H9 (cell line): Measurements from ENCODE around the gene SKIC2. TPM values are rescaled to one million over a fixed set of nuclear protein-coding genes. Genes with fewer than 3 reads are reported as not detected.

Experiments
- DNase-seq: peaks from one replicate; pipeline ENCODE4 v3.0.0-alpha.2; 2017
- H2AFZ ChIP-seq: one replicate; pipeline ENCODE4 v1.6.1; 2013; ENCODE audit warnings: mild to moderate bottlenecking, low read length, control low read depth, moderate library complexity
- H2AK5ac ChIP-seq: 2 replicates; pipeline ENCODE4 v1.6.1; 2013; ENCODE audit warnings: low read length, control low read depth, mixed read lengths; ENCODE audit not compliant: insufficient read length
- H2BK120ac ChIP-seq: one replicate; pipeline ENCODE4 v1.6.1; 2013; ENCODE audit warnings: low read depth, mild to moderate bottlenecking, low read length, control low read depth, inconsistent platforms; ENCODE audit not compliant: poor library complexity, severe bottlenecking
- H2BK12ac ChIP-seq: 2 replicates; pipeline ENCODE4 v1.6.1; 2013; ENCODE audit warnings: low read length, control low read depth, mixed read lengths, low read depth; ENCODE audit not compliant: insufficient read length
- H2BK15ac ChIP-seq: 2 replicates; pipeline ENCODE4 v1.6.1; 2013; ENCODE audit warnings: low read depth, low read length, control low read depth
- H2BK20ac ChIP-seq: one replicate; pipeline ENCODE4 v1.6.1; 2013; ENCODE audit warnings: low read depth, mild to moderate bottlenecking, low read length, control low read depth, inconsistent platforms; ENCODE audit not compliant: poor library complexity, severe bottlenecking
- H2BK5ac ChIP-seq: 2 replicates; pipeline ENCODE4 v1.6.1; 2013; ENCODE audit warnings: low read length, control low read depth, mixed read lengths; ENCODE audit not compliant: insufficient read length
- H3K14ac ChIP-seq: 2 replicates; pipeline ENCODE4 v1.6.1; 2013; ENCODE audit warnings: low read length, control low read depth; ENCODE audit not compliant: insufficient read depth
- H3K18ac ChIP-seq: 2 replicates; pipeline ENCODE4 v1.6.1; 2013; ENCODE audit warnings: low read depth, mild to moderate bottlenecking, mixed read lengths, low read length, control low read depth; ENCODE audit not compliant: insufficient read length
- H3K23ac ChIP-seq: 2 replicates; pipeline ENCODE4 v1.6.1; 2013; ENCODE audit warnings: low read length, control low read depth, mixed read lengths, low read depth; ENCODE audit not compliant: insufficient read length
- H3K23me2 ChIP-seq: 2 replicates; pipeline ENCODE4 v1.6.1; 2013; ENCODE audit warnings: low read depth, mild to moderate bottlenecking, mixed read lengths, low read length, control low read depth; ENCODE audit not compliant: insufficient read length, poor library complexity, severe bottlenecking
- H3K27ac ChIP-seq: 2 replicates; pipeline ENCODE4 v1.5.1; 2013; ENCODE audit warnings: low read length, control low read depth, mixed read lengths, low read depth; ENCODE audit not compliant: insufficient read length
- H3K27me3 ChIP-seq: 2 replicates; pipeline ENCODE4 v1.6.1; 2013; ENCODE audit warnings: low read length, control low read depth, inconsistent platforms; ENCODE audit not compliant: insufficient read depth
- H3K4ac ChIP-seq: 2 replicates; pipeline ENCODE4 v1.6.1; 2013; ENCODE audit warnings: low read depth, mild to moderate bottlenecking, control low read depth, inconsistent platforms, low read length, moderate library complexity
- H3K4me1 ChIP-seq: 2 replicates; pipeline ENCODE4 v1.6.1; 2013; ENCODE audit warnings: low read length, control low read depth, inconsistent platforms; ENCODE audit not compliant: insufficient read depth
- H3K4me2 ChIP-seq: 2 replicates; pipeline ENCODE4 v1.6.1; 2013; ENCODE audit warnings: low read length, control low read depth, mixed read lengths; ENCODE audit not compliant: insufficient read length, insufficient read depth
- H3K56ac ChIP-seq: 2 replicates; pipeline ENCODE4 v1.6.1; 2013; ENCODE audit warnings: low read depth, mild to moderate bottlenecking, mixed read lengths, low read length, control low read depth; ENCODE audit not compliant: insufficient read length
- H3K79me1 ChIP-seq: 2 replicates; pipeline ENCODE4 v1.6.1; 2013; ENCODE audit warnings: low read depth, mild to moderate bottlenecking, moderate library complexity, low read length, control low read depth, inconsistent platforms; ENCODE audit not compliant: insufficient read depth, poor library complexity, severe bottlenecking
- H3K79me2 ChIP-seq: 2 replicates; pipeline ENCODE4 v1.6.1; 2013; ENCODE audit warnings: low read length, control low read depth, inconsistent platforms; ENCODE audit not compliant: insufficient read depth
- H3K9ac ChIP-seq: 2 replicates; pipeline ENCODE4 v1.6.1; 2013; ENCODE audit warnings: low read length, control low read depth, mixed read lengths; ENCODE audit not compliant: insufficient read length; ENCODE audit errors: extremely low read depth
- H3K9me3 ChIP-seq: one replicate; pipeline ENCODE4 v1.6.1; 2013; ENCODE audit warnings: low read depth, low read length, inconsistent platforms; ENCODE audit not compliant: control insufficient read depth
- H3T11ph ChIP-seq: one replicate; pipeline ENCODE4 v1.6.1; 2013; ENCODE audit warnings: mild to moderate bottlenecking, low read length, control low read depth, inconsistent platforms
- H4K20me1 ChIP-seq: one replicate; pipeline ENCODE4 v1.6.1; 2013; ENCODE audit not compliant: control insufficient read depth, insufficient read length, insufficient read depth
- H4K5ac ChIP-seq: 2 replicates; pipeline ENCODE4 v1.6.1; 2013; ENCODE audit warnings: low read depth, mild to moderate bottlenecking, mixed read lengths, low read length, control low read depth; ENCODE audit not compliant: insufficient read length
- H4K8ac ChIP-seq: replicated peaks from 2 replicates; pipeline ENCODE4 v1.6.1; 2013; ENCODE audit warnings: low read length, control low read depth, mixed read lengths, low read depth; ENCODE audit not compliant: insufficient read length
- H4K91ac ChIP-seq: 2 replicates; pipeline ENCODE4 v1.6.1; 2013; ENCODE audit warnings: low read depth, mild to moderate bottlenecking, moderate library complexity, mixed read lengths, low read length, control low read depth; ENCODE audit not compliant: insufficient read length
- H3K27ac Mint-ChIP-seq, 3 experiments: 2 replicates in 2 of 3; 3 replicates in 1 of 3; pipeline ENCODE4 v1.8.0; 2020 to 2021; ENCODE audit warnings: mixed read lengths in 3 of 3, mild to moderate bottlenecking in 1 of 3, moderate library complexity in 1 of 3
- H3K27me3 Mint-ChIP-seq: 2 replicates; pipeline ENCODE4 v1.8.0; 2021; ENCODE audit warnings: low read depth, mild to moderate bottlenecking, moderate library complexity, mixed read lengths
- H3K36me3 Mint-ChIP-seq, 3 experiments: 2 replicates in 2 of 3; 3 replicates in 1 of 3; pipeline ENCODE4 v1.8.0; 2020 to 2021; ENCODE audit warnings: low read depth in 3 of 3, mixed read lengths in 3 of 3; ENCODE audit not compliant: insufficient read depth in 1 of 3
- H3K4me1 Mint-ChIP-seq, 2 experiments: 2 replicates each; pipeline ENCODE4 v1.8.0; 2020; ENCODE audit warnings: mixed read lengths in 2 of 2
- H3K4me3 Mint-ChIP-seq, 2 experiments: 2 replicates in 1 of 2; 3 replicates in 1 of 2; pipeline ENCODE4 v1.8.0; 2020 to 2021; ENCODE audit warnings: mild to moderate bottlenecking in 2 of 2, mixed read lengths in 2 of 2, moderate library complexity in 1 of 2
- H3K9me3 Mint-ChIP-seq, 2 experiments: 2 replicates in 1 of 2; 3 replicates in 1 of 2; pipeline ENCODE4 v1.8.0; 2020; ENCODE audit warnings: mild to moderate bottlenecking in 2 of 2, mixed read lengths in 2 of 2, moderate library complexity in 1 of 2
- WGBS: extraction: QIAGEN DNeasy Blood & Tissue Kit; methylation state at CpG from one replicate; pipeline ENCODE4 v1.1.7; 2013; ENCODE audit warnings: missing lambda C conversion rate, low lambda C conversion rate, mixed read lengths; ENCODE audit not compliant: insufficient read length; ENCODE audit errors: extremely low coverage; 5-methylcytosine and 5-hydroxymethylcytosine counted together
- total RNA-seq: library from RNA; stranded (reverse); gene quantifications from 2 replicates; pipeline ENCODE4 v1.2.1, GENCODE V29; 2021
- TF ChIP-seq, protein P1 (sequence below): fragments of 200-600 bp; sonication (generic); conservative IDR thresholded peaks from 3 replicates; pipeline ENCODE4 v1.8.0; 2021; ENCODE audit warnings: antibody characterized with exemption, mild to moderate bottlenecking

Gene SKIC2
- total RNA-seq, 1 experiment from 2014 or later = 86.2 TPM

DNA sequence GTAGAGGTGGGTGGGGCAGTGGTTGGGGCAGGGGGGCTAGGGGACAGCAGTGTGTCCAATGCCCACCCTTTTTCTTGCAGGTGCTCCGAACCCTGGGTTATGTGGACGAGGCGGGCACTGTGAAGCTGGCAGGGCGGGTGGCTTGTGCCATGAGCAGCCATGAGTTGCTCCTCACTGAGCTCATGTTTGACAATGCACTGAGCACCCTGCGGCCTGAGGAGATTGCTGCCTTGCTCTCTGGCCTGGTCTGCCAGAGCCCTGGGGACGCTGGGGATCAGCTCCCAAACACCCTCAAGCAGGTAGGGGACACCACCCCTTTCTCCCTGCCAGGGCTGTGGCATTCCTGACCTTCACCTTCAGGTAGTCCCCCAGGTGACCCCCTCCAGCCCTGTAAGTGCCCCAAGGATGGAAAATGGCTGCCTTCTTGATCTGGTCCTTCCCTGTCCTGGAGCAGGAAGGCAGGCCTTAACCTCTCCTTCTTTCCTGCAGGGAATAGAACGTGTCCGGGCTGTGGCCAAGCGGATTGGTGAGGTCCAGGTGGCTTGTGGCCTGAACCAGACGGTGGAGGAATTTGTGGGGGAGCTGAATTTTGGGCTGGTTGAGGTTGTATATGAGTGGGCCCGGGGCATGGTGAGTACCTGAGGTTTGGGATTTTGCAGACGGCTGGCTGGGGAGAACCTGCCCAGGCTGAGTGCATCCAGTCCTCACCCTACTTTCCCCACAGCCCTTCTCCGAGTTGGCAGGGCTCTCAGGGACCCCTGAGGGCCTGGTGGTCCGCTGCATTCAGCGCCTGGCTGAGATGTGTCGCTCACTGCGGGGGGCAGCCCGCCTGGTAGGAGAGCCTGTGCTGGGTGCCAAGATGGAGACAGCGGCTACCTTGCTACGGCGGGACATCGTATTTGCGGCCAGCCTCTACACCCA, 10.1 kb downstream of the SKIC2 start:
- H3K18ac ChIP-seq = no peak overlapping the region
- no peaks in the 10 kb centered on the region for H3K27me3 ChIP-seq
- H3K14ac ChIP-seq = no peak overlapping the region
- no peak overlapping the region for H3K27ac ChIP-seq
- H3K4me1 ChIP-seq = peaks cover 3% of the 10 kb centered on the region; the same call in 1 of the 2 replicates
- no peaks in the 10 kb centered on the region for H3K79me1 ChIP-seq
- H4K91ac ChIP-seq = no peak overlapping the region
- no peak overlapping the region; a peak in 1 of 5 replicates for H3K4me3 Mint-ChIP-seq
- no peak overlapping the region for H2BK5ac ChIP-seq
- no peaks in the 10 kb centered on the region for H3K9me3 ChIP-seq
- TF ChIP-seq, protein P1, sequence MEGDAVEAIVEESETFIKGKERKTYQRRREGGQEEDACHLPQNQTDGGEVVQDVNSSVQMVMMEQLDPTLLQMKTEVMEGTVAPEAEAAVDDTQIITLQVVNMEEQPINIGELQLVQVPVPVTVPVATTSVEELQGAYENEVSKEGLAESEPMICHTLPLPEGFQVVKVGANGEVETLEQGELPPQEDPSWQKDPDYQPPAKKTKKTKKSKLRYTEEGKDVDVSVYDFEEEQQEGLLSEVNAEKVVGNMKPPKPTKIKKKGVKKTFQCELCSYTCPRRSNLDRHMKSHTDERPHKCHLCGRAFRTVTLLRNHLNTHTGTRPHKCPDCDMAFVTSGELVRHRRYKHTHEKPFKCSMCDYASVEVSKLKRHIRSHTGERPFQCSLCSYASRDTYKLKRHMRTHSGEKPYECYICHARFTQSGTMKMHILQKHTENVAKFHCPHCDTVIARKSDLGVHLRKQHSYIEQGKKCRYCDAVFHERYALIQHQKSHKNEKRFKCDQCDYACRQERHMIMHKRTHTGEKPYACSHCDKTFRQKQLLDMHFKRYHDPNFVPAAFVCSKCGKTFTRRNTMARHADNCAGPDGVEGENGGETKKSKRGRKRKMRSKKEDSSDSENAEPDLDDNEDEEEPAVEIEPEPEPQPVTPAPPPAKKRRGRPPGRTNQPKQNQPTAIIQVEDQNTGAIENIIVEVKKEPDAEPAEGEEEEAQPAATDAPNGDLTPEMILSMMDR = no peak
- H2BK120ac ChIP-seq = no peak overlapping the region
- no peak overlapping the region for H2AFZ ChIP-seq
- DNase-seq = no peak
- no peak overlapping the region for H3T11ph ChIP-seq
- H4K5ac ChIP-seq = no peak overlapping the region
- H4K8ac ChIP-seq = no peak overlapping the region
- no peak overlapping the region for H3K4ac ChIP-seq
- no peaks in the 10 kb centered on the region; the same call in 1 of the 2 replicates for H3K27me3 Mint-ChIP-seq
- H4K20me1 ChIP-seq = no peaks in the 10 kb centered on the region
- no peak overlapping the region for H3K27ac Mint-ChIP-seq
- H3K9me3 Mint-ChIP-seq = 0 out of 5 replicates have a peak, but pooled peaks cover 0 to 2% of the 10 kb centered on the region in 2 experiments
- peaks cover 8 to 11% of the 10 kb centered on the region in 2 experiments for H3K4me1 Mint-ChIP-seq
- no peaks in the 10 kb centered on the region; the same call in 1 of the 2 replicates for H3K79me2 ChIP-seq
- H3K9ac ChIP-seq = no peak overlapping the region
- no peak overlapping the region for H3K56ac ChIP-seq
- H2BK20ac ChIP-seq = no peak overlapping the region
- H3K36me3 Mint-ChIP-seq = peaks cover 29 to 67% (median 65%) of the 10 kb centered on the region in 3 experiments; a peak in 6 of 7 replicates
- H3K23ac ChIP-seq = no peak overlapping the region
- H2AK5ac ChIP-seq = no peak overlapping the region
- no peak overlapping the region for H2BK12ac ChIP-seq
- no peak overlapping the region for H2BK15ac ChIP-seq
- WGBS = no CpG with 5 or more reads among the region's 23 CpGs
- no peak overlapping the region for H3K4me2 ChIP-seq
- peaks cover 6% of the 10 kb centered on the region for H3K23me2 ChIP-seq
